Activated effector memory CD4-positive, alpha-beta T cell treated with Interleukin-2 at 50 U/mL for 16 hours (primary cell): ENCODE results near the gene WDR48.

Experiments used
- DNase-seq: peaks from one replicate; pipeline ENCODE4 v3.0.0-alpha.2; 2020

The WDR48 gene

DNA sequence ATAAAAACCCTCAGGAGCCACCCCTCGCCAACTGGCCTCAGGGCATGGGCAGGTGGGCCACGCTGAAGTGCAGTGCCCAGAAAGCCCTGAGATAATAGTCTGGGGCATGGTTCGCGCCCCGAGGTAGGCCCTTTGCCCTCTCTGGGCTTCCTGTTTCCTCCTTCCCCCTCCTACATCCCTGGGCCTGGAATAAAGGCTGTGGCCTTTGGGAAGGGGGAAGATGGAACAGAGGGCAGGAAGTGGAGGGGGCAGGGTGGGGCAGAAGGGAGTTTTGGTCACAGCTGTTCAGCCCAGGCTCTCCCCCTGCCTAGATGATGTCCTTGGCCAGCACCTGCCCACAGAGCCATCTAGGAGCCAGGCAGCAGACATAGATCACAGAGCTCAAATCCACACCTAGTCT, 90.3 kb downstream of the WDR48 start:
- DNase-seq: no peak

DNA sequence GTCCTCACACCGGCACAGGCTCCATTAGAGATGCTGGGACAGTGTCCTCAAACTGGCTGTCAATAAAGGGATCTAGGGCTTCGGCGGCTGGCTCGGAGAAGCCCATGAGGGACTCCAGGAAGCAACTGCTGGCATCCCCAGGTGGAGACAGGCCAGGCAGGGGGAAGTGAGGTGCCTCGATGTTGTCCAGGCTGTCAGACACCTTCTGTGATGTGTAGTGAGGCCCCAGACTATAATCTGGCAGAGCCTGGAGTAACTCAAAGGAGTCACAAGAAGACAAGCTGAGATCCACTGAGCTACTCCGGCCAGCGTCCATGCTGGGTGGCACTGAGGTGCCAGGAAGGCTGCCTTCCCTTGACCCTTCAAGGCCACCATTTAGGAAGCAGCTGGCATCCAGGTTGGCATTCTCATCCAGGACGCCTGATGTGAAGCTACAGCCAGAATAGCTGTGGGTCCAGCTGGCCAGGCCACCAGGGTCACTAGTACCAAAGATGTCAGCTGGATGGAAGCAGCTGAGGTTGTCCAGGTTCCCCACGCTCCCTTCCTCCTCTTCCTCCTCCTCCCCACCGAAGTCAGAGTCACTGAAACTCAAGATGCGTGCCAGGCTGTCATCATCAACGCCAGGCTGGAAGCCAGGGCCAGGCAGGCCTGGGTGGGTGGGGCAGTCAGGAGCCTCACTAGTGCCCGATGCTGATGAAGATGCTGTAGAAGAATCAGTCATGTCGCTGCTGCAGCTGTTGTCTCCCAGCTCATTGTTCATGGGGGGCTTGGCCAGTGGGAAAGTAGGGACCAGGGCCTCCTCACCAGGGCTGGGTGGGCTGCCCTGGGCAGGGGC, 91.5 kb downstream of the WDR48 start:
- DNase-seq: no peak

DNA sequence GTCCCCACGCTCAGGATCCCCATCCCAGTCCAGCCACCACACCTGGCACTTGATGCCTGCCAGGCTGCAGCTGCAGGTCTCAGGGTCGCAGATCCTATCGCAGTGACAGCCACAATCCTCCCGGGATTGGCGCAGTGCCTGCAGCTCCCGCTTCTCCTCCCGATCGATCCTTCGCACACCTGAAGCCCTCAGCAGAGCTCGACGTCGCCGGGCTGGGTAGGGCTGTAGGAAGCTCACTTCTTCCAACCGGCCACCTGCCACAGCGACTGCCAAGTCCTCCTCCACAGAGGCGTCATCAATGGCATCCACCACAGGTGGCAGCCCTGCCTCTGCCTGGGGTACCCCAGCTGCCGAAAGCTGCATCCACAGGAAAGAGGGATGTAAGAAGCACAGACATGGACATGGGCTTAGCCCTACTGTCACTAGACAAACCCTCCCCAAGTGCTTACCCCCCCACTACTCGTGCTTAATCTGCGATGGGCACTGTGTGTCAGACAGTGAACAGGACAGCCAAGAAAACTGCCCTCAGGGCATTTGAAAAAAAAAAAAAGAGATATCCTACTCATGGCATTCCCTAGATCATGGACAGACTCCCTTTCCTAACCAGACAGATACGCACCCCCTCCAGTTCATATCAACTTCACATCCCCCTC, 92.4 kb downstream of the WDR48 start:
- no peak for DNase-seq

DNA sequence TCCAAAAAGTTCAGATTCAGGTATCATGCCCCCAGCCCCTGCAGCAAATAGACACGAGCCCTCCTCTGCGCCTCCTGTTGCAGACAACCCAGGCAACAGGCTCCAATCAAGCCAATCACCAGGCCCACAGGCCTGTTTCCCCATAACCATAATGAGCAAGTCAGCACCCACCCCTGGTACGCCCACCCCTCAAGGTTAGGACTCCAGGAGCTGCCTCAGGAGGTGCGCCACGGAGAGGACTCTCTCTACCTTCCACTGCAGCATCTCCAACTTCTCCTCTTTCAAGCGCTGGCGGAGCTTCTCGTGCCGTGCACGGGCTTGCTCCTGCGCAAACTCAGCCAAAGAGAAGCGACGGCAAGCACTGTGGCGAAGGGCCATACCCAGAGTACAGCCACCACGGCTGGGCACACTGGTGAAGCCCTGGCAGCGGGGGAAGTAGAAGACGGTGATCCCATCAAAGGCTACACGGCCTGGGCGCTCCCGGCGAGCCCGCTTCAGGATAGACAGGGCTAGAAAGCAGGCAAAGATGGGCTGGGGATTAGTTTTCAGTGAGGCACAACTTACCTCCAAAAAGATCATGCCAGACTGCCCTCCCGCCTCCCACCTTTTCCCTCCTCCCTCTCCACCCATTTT, 93.0 kb downstream of the WDR48 start:
- no peak for DNase-seq

DNA sequence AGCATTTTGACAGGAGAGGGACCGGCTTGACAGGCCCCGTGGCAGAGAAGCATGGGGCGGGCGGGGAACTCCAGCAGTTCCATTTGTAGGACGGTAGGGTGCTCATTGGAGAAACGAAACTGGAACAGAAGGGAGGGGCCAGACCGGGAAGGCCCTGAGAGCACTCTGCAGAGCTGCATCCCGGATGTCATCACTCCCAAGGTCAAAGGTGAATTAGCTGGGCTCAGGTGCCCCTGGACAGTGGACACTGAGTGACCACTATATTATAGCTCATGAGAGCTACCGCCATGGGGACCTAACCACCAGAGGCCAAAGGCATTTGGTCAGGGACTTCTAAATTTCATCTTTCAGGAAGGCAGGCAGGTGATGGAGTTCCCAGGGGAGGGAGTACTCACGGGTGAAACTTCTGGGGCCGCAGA, 94.3 kb downstream of the WDR48 start:
- no peak for DNase-seq
